Measurements from ENCODE around the gene NAA25.
"Not testable (repeated sequence)": the region's sequence is repeated elsewhere in the genome, so short reads cannot be mapped to it uniquely, and the experiment has no call there.

Gene NAA25

DNA sequence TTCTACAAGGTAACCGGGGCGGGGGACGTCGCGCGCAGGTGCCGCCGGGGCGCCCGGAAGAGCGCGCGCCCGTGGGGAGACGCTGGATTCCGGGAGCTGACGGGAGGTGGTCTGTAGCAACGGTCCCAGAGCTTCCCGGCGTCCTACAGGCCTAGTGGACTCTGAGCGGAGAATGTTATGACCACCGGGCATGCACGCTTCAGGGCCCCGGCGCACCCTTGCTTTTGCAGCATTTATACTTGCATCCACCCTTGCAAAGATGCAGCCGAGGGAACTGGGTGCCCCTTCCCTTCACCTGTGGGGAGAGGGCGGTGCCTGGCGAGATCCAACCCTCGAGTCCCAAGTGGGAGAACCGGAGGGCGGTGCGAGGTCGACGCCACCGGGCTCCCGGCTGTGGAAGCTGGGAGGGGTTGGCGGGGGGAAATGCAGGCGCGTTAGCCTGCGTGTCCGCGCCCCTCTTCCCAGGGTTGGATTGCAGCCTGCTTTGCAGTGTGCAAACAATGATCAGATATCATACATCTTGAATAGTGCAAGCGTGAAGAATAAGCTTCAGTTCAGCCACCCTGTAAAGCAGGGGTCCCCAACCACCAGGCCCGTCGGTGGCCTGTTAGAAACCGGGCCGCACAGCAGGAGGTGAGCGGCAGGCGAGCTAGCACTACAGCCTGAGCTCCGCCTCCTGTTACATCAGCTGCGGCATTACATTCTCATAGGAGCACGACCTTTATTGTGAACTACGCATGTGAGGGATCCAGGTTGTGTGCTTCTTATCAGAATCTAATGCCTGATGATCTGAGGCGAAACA is 94.8 kb downstream of the NAA25 start:
- H3K4me3 ChIP-seq (ENCODE audit: low read depth, low read length), result peak overlapping the region; percentile 96
- TF ChIP-seq, protein P1, sequence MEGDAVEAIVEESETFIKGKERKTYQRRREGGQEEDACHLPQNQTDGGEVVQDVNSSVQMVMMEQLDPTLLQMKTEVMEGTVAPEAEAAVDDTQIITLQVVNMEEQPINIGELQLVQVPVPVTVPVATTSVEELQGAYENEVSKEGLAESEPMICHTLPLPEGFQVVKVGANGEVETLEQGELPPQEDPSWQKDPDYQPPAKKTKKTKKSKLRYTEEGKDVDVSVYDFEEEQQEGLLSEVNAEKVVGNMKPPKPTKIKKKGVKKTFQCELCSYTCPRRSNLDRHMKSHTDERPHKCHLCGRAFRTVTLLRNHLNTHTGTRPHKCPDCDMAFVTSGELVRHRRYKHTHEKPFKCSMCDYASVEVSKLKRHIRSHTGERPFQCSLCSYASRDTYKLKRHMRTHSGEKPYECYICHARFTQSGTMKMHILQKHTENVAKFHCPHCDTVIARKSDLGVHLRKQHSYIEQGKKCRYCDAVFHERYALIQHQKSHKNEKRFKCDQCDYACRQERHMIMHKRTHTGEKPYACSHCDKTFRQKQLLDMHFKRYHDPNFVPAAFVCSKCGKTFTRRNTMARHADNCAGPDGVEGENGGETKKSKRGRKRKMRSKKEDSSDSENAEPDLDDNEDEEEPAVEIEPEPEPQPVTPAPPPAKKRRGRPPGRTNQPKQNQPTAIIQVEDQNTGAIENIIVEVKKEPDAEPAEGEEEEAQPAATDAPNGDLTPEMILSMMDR (IDR thresholded peaks at IDR 0.05; ENCODE audit: low read depth, low read length), result no peak

DNA sequence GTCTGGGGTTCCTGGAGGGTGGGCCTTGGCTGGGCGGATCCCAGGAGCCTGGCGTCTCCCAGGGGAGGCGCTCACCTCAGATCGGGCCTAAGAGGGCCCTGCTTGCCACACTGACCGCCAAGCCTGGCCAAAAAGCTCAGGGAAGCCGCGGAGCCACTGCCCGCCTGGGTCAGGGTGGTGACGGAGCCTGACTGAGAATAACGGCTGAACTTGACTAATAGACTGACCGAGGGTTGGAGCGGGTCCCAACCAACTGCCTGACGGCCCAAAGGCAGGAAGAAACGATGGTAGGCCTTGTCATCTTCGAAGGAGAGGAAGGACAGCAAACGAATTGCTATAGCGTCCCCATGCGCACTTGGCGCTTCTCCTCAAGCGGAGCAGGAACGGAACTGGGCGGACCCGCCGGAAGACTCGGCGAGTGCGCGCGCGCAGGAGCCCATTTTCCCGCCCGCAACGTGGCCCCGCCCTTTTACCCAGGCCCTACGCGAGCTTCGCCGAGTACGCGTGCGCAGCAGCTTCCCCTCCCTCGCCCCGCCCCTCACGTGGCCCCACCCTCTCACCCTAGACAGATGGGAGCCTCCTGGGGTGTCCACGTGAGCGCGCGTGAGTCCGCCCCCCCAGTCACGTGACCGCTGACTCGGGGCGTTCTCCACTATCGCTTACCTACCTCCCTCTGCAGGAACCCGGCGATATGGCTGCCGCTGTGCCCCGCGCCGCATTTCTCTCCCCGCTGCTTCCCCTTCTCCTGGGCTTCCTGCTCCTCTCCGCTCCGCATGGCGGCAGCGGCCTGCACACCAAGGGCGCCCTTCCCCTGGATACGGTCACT is 95.6 kb downstream of the NAA25 start, which contains the start of the genes ERP29 and TMEM116:
Gene ERP29 (plus strand): TSS at position 652 of the 826 bp plus-strand sequence. CDS start 40 bp downstream, at position 692.
Gene TMEM116 (minus strand): TSS at position 391 of the 826 bp plus-strand sequence. CDS start 7,895 bp downstream, outside the sequence.
- peak within 1 kb of the TSS; percentile 96 for H3K4me3 ChIP-seq (ENCODE audit: low read depth, low read length)
- TF ChIP-seq, protein P1 (IDR thresholded peaks at IDR 0.05; ENCODE audit: low read depth, low read length), result peak; percentile 51

DNA sequence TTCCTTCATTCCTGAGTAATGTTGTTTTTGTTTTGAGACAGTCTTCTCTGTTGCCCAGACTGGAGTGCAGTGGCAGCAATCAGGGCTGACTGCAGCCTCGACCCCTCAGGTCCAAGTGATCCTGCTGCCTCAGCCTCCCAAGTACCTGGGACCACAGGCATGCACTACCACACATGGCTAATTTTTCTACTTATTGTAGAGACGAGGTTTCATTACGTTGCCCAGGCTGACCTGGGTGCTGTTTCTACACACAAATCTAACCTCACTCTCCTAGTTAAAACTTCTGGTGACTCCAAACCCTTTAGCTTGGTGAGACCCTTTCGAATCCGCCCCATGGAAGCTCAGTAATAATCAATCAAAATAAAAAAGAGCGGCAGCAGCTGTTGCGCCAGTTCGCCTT is 96.9 kb downstream of the NAA25 start:
- peak overlapping the region; percentile 84; the same call in 1 of the 2 replicates for H3K4me3 ChIP-seq (ENCODE audit: low read depth, low read length)
- TF ChIP-seq, protein P1 (IDR thresholded peaks at IDR 0.05; ENCODE audit: low read depth, low read length), result no peak

DNA sequence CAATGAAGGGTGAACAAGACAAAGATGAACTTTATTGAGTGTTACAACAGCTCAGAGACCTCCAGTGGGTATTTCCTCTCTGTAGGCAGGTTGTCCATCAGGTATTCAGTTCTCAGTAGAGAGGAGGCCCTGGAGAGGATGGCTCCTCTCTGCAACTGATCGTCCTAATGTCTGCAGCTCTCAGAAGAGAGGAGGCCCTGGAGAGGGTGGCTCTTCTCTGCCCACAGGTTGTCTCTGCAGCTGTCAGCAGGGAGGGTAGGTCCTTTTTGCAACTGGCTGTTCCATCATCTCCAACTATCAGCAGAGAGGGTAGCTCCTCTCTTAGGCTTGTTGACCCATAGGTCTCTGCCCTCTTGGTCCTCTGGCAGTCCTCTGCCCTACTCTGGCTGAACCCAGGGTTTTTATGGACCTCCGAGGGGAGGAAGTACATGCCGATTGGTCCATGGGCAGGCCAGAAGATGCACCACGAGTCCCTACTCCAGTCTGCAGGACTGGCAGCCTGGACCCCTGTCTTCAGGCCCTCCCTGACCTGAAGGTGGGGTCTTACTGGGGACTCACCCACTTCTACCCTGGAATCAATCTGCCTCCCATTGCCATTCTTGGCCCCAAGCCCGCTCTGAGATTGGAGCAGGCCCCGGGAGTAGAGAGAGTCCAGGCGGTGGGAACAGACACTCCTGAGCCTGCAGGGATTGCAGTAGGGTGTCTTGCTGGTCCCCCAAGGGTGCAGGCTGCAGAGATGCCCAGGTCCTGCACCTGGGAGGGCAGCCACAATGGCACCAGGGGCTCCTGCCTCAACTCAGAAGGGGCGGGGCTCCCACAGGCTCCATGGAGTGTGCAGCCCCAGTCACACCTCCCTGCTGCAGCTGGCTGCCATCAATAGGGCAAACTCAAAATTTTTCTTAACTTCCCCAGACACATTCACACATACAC is 97.9 kb downstream of the NAA25 start:
- H3K4me3 ChIP-seq (ENCODE audit: low read depth, low read length), result no peak overlapping the region
- TF ChIP-seq, protein P1 (IDR thresholded peaks at IDR 0.05; ENCODE audit: low read depth, low read length), result no peak

DNA sequence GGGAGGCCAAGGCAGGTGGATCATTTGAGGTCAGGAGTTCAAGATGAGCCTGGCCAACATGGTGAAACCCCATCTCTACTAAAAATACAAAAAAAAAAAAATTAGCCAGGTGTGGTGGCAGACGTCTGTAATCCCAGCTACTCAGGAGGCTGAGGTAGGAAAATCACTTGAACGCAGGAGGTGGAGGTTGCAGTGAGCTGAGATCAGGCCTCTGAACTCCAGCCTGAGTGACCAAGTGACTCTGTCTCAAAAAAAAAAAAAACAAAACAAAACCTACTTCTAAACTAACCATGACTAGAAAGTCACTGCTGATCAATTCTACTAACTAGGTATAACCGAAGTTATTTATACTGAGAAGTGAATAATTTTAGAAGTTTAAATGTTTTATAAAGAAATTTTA is 99.0 kb downstream of the NAA25 start:
- not testable (repeated sequence) for H3K4me3 ChIP-seq (ENCODE audit: low read depth, low read length)

DNA sequence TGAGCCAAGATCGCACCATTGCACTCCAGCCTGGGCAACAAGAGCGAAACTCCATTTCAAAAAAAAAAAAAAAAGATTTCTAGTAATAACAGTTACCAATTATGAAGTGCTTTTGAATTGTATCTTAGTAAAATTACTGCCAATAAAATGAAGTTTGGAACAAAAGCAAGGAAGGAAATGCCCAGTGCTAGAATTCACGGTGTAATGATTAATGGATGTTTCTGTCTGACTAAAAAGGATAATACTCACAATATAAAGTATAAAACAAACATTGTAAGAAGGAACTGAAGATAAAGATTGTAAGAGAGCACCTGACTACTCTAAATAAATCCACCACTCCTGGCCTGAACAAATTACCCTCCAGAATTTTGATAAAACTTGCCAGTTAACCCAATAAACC is 99.7 kb downstream of the NAA25 start:
- TF ChIP-seq, protein P1 (IDR thresholded peaks at IDR 0.05; ENCODE audit: low read depth, low read length), result no peak
- no peak overlapping the region for H3K4me3 ChIP-seq (ENCODE audit: low read depth, low read length)

DNA sequence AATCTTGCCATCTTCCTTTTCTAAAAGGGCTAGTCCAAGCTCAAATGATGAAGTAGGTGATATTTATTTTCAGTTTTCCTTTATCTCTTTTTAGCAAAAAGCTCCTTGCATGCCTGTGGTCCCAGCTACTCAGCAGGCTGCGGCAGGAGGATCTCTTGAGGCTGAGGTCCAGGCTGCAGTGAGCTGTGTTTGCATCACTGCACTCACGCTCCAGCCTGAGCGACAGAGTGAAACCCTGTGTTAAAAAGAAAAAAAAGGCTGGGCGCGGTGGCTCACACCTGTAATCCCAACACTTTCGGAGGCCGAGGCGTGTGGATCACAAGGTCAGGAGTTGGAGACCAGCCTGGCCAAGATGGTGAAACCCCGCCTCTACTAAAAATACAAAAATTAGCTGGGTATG is 100.6 kb downstream of the NAA25 start:
- no peak overlapping the region for H3K4me3 ChIP-seq (ENCODE audit: low read depth, low read length)
- TF ChIP-seq, protein P1 (IDR thresholded peaks at IDR 0.05; ENCODE audit: low read depth, low read length), result no peak
